GM13976 (cell line): ENCODE measurements around the gene MUC20.

Experiments used
- DNase-seq: peaks from one replicate; pipeline ENCODE4 v3.0.0; 2012; ENCODE audit warnings: low spot score
- in situ Hi-C: fragments of 300-500 bp; cut with MboI; formaldehyde crosslinking; loops from one replicate; pipeline ENCODE4 v1.12.0; 2022; ENCODE audit warnings: low sequenced_read_pairs, mixed read lengths, inconsistent platforms; ENCODE audit not compliant: unreplicated experiment
- TF ChIP-seq, protein P1 (sequence below): IDR thresholded peaks from 2 replicates; pipeline ENCODE4 v1.5.1; 2012; ENCODE audit warnings: borderline replicate concordance, mild to moderate bottlenecking; ENCODE audit not compliant: insufficient read depth; ENCODE audit errors: extremely low read depth, missing control alignments, control extremely low read depth

MUC20 gene

DNA sequence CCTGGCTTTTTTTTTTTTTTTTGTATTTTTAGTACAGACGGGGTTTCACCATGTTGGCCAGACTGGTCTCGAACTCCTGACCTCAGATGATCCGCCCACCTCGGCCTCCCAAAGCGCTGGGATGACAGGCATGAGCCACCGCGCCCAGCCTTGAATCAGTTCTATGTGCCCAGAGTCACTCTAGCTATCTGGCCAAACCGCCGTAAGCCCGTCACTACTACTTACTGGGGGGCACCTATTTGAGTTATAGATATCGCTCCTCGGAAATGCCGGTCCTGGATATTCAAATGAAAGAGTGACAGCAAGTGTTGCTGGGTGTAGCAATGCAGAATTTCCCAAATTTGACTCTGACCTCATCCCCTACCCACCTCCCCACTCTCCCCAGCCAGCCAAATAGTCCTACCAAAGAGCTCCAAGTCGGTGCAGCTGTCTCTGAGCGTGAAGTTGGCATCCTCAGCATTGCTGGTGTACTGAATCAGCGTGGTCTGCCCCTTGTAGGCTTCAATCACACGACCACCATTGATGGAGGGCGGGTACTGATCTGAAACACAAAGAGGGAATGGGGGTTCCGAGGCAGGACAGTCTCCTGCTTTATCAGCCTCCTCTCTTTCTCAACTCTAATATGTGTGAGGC lies 38.1 kb downstream of the MUC20 start:
- in situ Hi-C loops, result no loop called here
- TF ChIP-seq, protein P1, sequence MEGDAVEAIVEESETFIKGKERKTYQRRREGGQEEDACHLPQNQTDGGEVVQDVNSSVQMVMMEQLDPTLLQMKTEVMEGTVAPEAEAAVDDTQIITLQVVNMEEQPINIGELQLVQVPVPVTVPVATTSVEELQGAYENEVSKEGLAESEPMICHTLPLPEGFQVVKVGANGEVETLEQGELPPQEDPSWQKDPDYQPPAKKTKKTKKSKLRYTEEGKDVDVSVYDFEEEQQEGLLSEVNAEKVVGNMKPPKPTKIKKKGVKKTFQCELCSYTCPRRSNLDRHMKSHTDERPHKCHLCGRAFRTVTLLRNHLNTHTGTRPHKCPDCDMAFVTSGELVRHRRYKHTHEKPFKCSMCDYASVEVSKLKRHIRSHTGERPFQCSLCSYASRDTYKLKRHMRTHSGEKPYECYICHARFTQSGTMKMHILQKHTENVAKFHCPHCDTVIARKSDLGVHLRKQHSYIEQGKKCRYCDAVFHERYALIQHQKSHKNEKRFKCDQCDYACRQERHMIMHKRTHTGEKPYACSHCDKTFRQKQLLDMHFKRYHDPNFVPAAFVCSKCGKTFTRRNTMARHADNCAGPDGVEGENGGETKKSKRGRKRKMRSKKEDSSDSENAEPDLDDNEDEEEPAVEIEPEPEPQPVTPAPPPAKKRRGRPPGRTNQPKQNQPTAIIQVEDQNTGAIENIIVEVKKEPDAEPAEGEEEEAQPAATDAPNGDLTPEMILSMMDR, result no peak
- no peak for DNase-seq

DNA sequence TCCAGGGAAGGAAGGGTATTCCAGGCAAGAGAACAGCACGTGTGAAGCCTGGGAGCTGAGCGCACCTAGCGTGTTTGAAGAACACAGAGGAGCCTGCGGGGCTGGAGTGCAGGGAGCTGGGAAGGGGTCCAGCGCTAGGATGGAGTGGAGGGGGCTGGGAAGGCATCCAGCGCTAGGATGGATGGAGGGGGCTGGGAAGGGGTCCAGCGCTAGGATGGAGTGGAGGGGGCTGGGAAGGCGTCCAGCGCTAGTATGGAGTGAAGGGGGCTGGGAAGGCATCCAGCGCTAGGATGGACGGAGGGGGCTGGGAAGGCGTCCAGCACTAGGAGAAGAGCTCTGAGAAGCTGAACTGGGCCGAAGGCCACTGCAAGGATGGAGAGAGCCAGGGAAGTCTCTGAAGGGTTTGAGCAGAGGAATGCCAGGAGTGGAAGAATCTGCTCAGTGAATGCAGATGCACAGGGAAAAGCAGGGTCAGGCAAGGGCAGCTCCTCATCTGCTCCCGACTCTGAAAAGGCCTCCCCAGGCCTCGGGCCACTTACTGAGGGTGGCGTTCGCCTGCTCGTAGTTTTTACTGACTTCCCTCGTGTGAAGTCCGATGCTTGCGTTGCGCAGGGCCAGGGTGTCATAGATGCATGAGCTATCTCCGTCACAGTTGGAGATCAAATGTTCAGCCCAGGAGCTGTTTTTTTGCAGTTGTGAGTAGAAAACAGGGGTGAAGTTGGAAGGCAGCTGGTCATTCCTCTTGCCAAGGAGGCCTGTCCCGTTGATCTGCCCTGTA lies 39.8 kb downstream of the MUC20 start:
- in situ Hi-C loops, result no loop called here
- TF ChIP-seq, protein P1, result no peak

DNA sequence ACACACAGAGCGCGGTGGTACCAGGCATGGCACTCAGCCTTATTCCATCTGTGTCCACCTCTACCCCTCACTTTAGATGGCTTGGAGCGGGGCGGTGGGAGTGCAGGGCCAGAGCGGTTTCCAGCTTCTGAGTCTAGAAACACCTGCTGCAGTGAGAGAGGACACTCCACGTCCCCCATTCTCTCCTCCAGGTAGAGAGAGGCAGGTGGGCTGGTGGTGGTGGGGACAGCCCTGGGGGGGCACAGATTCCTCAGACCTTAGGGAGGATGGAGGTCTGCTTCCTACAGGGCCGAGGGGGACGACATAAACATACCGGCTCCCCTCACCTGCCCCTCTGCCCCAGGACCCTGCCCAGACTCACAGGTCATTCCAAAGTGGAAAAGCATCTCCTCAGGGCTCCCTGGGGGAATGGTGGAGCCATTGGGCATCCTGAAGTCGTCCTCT lies 40.4 kb downstream of the MUC20 start:
- no peak for DNase-seq
- in situ Hi-C loops, result no loop called here
- TF ChIP-seq, protein P1, result no peak

More for the DNA sequence above, 39.8 kb downstream of the MUC20 start:
- DNase-seq, result no peak

DNA sequence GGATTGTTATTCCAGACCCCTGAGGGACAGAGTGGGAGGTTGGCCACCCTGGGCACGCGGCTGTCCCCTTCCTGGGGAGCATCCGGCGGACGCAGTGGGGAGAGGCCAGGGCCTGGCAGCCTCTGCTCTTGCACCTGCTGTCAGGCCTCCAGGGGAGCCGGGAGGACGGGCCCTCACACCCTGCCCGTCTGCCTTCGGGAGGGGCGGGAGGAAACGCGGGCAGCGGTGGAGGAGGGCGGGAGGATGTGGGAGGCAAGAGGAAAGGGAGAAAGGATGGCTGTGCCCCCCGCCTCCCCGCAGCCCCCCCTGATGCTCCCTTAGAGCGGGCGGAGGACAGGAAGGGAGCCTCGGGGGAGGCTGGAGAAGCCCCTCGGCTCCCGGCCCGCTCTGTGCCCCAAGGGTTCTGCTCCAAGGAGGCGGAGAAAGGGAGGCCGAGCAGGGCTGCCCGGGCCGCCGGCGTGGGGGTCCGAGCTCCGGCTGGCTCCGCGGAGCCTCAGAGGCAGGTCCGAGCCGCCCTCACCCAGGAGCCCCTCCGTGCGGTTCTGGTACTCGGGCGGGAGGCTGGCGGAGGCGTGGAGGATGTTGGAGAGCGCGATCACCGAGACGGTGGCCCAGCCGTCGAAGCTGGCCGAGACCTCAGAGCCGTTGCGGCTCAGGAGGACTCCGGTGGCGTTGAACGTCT lies 40.9 kb downstream of the MUC20 start:
- TF ChIP-seq, protein P1, result no peak
- no peak for DNase-seq
- in situ Hi-C loops, result no loop called here

DNA sequence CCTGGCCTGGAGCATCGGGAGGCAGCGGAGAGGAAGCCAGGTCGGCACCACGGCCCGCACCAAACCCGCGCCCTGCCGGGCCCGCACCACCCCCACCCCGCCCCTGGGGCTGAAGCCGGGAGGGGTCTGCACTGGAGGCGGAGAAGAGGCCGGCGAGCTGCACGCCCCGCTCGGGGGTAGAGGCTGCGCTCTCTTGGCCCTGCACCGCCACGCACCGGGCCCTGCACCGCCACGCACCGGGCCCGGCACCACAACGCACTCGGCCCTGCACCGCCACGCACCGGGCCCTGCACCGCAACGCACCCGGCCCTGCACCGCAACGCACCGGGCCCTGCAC lies 41.4 kb downstream of the MUC20 start:
- TF ChIP-seq, protein P1, result no peak
- in situ Hi-C loops, result no loop called here
- DNase-seq, result no peak

DNA sequence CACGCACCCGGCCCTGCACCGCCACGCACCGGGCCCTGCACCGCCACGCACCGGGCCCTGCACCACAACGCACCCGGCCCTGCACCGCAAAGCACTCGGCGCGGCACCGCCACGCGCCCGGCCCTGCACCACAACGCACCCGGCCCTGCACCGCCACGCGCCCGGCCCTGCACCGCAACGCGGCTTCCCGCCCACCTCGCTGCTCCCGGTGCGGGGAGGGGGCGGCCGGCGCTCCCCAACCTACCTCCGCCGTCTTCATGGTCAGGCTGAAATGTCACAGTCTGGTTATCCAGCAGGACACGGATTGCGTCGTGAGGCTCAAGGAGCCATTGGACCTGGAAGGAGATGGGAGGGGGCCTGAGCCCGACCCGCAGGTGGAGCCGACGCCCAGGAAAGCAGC lies 41.8 kb downstream of the MUC20 start:
- DNase-seq, result no peak
- in situ Hi-C loops, result no loop called here
- TF ChIP-seq, protein P1, result no peak
